ENCODE results near the gene NDUFB4.
A peak's percentile ranks its signal among the peaks of the same experiment; 100 is the strongest.

DNA sequence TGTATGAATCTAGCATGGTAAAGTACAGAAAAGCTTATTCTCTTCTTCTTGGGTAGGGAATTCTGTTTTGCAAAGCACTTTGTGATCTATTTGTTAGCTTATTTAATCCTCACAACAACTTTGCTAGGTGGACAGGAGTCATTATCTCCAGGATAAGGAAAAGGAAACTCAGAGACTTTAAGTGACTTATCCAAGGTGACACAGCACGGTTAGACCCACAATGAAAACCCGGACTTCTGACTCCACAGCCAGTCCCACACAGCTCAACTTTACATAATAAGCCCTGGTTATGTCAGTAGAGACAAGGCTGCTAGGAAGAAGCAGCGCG lies 384 bp upstream of the NDUFB4 start:
- TF ChIP-seq, protein P1, sequence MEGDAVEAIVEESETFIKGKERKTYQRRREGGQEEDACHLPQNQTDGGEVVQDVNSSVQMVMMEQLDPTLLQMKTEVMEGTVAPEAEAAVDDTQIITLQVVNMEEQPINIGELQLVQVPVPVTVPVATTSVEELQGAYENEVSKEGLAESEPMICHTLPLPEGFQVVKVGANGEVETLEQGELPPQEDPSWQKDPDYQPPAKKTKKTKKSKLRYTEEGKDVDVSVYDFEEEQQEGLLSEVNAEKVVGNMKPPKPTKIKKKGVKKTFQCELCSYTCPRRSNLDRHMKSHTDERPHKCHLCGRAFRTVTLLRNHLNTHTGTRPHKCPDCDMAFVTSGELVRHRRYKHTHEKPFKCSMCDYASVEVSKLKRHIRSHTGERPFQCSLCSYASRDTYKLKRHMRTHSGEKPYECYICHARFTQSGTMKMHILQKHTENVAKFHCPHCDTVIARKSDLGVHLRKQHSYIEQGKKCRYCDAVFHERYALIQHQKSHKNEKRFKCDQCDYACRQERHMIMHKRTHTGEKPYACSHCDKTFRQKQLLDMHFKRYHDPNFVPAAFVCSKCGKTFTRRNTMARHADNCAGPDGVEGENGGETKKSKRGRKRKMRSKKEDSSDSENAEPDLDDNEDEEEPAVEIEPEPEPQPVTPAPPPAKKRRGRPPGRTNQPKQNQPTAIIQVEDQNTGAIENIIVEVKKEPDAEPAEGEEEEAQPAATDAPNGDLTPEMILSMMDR (IDR thresholded peaks at IDR 0.05; ENCODE audit: poor library complexity, severe bottlenecking) = no peak
- TF ChIP-seq POLR2AphosphoS5 (IDR thresholded peaks at IDR 0.05) (no peak), EZH2 (IDR thresholded peaks at IDR 0.05; ENCODE audit: borderline replicate concordance, insufficient read depth, low read length, poor library complexity, severe bottlenecking) (no peak), TAF1 (IDR thresholded peaks at IDR 0.05; ENCODE audit: low read depth) (no peak), EP300 (conservative IDR thresholded peaks at IDR 0.05; ENCODE audit: poor library complexity, severe bottlenecking) (peak; percentile 29), RAD21 (conservative IDR thresholded peaks at IDR 0.05) (no peak), MXI1 (conservative IDR thresholded peaks at IDR 0.05; ENCODE audit: poor library complexity, severe bottlenecking) (no peak), SMC3 (conservative IDR thresholded peaks at IDR 0.05; ENCODE audit: poor library complexity) (no peak)
- TF ChIP-seq, protein P2, sequence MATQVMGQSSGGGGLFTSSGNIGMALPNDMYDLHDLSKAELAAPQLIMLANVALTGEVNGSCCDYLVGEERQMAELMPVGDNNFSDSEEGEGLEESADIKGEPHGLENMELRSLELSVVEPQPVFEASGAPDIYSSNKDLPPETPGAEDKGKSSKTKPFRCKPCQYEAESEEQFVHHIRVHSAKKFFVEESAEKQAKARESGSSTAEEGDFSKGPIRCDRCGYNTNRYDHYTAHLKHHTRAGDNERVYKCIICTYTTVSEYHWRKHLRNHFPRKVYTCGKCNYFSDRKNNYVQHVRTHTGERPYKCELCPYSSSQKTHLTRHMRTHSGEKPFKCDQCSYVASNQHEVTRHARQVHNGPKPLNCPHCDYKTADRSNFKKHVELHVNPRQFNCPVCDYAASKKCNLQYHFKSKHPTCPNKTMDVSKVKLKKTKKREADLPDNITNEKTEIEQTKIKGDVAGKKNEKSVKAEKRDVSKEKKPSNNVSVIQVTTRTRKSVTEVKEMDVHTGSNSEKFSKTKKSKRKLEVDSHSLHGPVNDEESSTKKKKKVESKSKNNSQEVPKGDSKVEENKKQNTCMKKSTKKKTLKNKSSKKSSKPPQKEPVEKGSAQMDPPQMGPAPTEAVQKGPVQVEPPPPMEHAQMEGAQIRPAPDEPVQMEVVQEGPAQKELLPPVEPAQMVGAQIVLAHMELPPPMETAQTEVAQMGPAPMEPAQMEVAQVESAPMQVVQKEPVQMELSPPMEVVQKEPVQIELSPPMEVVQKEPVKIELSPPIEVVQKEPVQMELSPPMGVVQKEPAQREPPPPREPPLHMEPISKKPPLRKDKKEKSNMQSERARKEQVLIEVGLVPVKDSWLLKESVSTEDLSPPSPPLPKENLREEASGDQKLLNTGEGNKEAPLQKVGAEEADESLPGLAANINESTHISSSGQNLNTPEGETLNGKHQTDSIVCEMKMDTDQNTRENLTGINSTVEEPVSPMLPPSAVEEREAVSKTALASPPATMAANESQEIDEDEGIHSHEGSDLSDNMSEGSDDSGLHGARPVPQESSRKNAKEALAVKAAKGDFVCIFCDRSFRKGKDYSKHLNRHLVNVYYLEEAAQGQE (IDR thresholded peaks at IDR 0.05; ENCODE audit: borderline replicate concordance) = no peak
